ENCODE measurements around the gene ARHGEF19. TPM values are rescaled to one million over a fixed set of nuclear protein-coding genes. Genes with fewer than 3 reads are reported as not detected.
A peak's percentile ranks its signal among the peaks of the same experiment; 100 is the strongest.
"Not testable (repeated sequence)": the region's sequence is repeated elsewhere in the genome, so short reads cannot be mapped to it uniquely, and the experiment has no call there.

The ARHGEF19 gene
- polyA plus RNA-seq, 3 donors: 16.7 to 22.2 (median 21.1) TPM

GRCh38 chr1:16208270-16208987 lies 4.0 kb downstream of the ARHGEF19 start:
- DNase-seq (ENCODE audit: extremely low read depth in 1 of 11, low read depth in 9 of 11, low spot score in 4 of 11): no peak

GRCh38 chr1:16207318-16208269 lies 4.9 kb downstream of the ARHGEF19 start:
- DNase-seq (ENCODE audit: extremely low read depth in 1 of 11, low read depth in 9 of 11, low spot score in 4 of 11): no peak

GRCh38 chr1:16206547-16207317 lies 5.7 kb downstream of the ARHGEF19 start:
- DNase-seq (ENCODE audit: extremely low read depth in 1 of 11, low read depth in 9 of 11, low spot score in 4 of 11): peak; percentile 85 to 97 (median 95)

GRCh38 chr1:16205891-16206546 lies 6.4 kb downstream of the ARHGEF19 start:
- DNase-seq (ENCODE audit: extremely low read depth in 1 of 11, low read depth in 9 of 11, low spot score in 4 of 11): no peak

GRCh38 chr1:16205334-16205671 lies 7.1 kb downstream of the ARHGEF19 start:
- no peak for DNase-seq (ENCODE audit: extremely low read depth in 1 of 11, low read depth in 9 of 11, low spot score in 4 of 11)

GRCh38 chr1:16204634-16205333 lies 7.7 kb downstream of the ARHGEF19 start:
- DNase-seq (ENCODE audit: extremely low read depth in 1 of 11, low read depth in 9 of 11, low spot score in 4 of 11): no peak

GRCh38 chr1:16204216-16204615 lies 8.2 kb downstream of the ARHGEF19 start:
- DNase-seq (ENCODE audit: extremely low read depth in 1 of 11, low read depth in 9 of 11, low spot score in 4 of 11): no peak

- DNase-seq (ENCODE audit: extremely low read depth in 1 of 11, low read depth in 9 of 11, low spot score in 4 of 11): no peak
Observed at GRCh38 chr1:16203550-16203949, 8.9 kb downstream of the ARHGEF19 start.

- DNase-seq (ENCODE audit: extremely low read depth in 1 of 11, low read depth in 9 of 11, low spot score in 4 of 11): no peak
Observed at GRCh38 chr1:16202281-16203210, 9.9 kb downstream of the ARHGEF19 start.

GRCh38 chr1:16199700-16200099 lies 12.8 kb downstream of the ARHGEF19 start:
- no peak for DNase-seq (ENCODE audit: extremely low read depth in 1 of 11, low read depth in 9 of 11, low spot score in 4 of 11)

GRCh38 chr1:16199157-16199501 lies 13.3 kb downstream of the ARHGEF19 start:
- DNase-seq (ENCODE audit: extremely low read depth in 1 of 11, low read depth in 9 of 11, low spot score in 4 of 11): no peak

GRCh38 chr1:16198444-16199156 lies 13.9 kb downstream of the ARHGEF19 start:
- DNase-seq (ENCODE audit: extremely low read depth in 1 of 11, low read depth in 9 of 11, low spot score in 4 of 11): no peak

- DNase-seq (ENCODE audit: extremely low read depth in 1 of 11, low read depth in 9 of 11, low spot score in 4 of 11): no peak
Observed at GRCh38 chr1:16196874-16197273, 15.6 kb downstream of the ARHGEF19 start.

- not testable (repeated sequence) for DNase-seq (ENCODE audit: extremely low read depth in 1 of 11, low read depth in 9 of 11, low spot score in 4 of 11)
Observed at GRCh38 chr1:16196139-16196538, 16.3 kb downstream of the ARHGEF19 start.

GRCh38 chr1:16195518-16195905 lies 16.9 kb downstream of the ARHGEF19 start:
- DNase-seq (ENCODE audit: extremely low read depth in 1 of 11, low read depth in 9 of 11, low spot score in 4 of 11): no peak

GRCh38 chr1:16191916-16192546 lies 20.4 kb downstream of the ARHGEF19 start:
- no peak for DNase-seq (ENCODE audit: extremely low read depth in 1 of 11, low read depth in 9 of 11, low spot score in 4 of 11)
